Ascending aorta (tissue), 2 donors: ENCODE data around the gene FGG. TPM values are rescaled to one million over a fixed set of nuclear protein-coding genes. Genes with fewer than 3 reads are reported as not detected.

Experiments used
- DNase-seq, 2 donors: peaks; one replicate each; pipeline ENCODE4 v3.0.0-alpha.2; 2019; ENCODE audit warnings: low spot score in 2 of 2
- H3K27ac ChIP-seq, 2 donors: fragments of 200-600 bp; sonication (generic); one replicate each; pipeline ENCODE4 v1.5.1; 2016 to 2017; ENCODE audit warnings: mild to moderate bottlenecking in 1 of 2
- H3K27me3 ChIP-seq: fragments of 200-600 bp; sonication (generic); one replicate; pipeline ENCODE4 v1.5.1; 2017
- H3K36me3 ChIP-seq, 2 donors: fragments of 200-600 bp; sonication (generic); one replicate each; pipeline ENCODE4 v1.5.1; 2016
- H3K4me1 ChIP-seq, 2 donors: fragments of 200-600 bp; sonication (generic); one replicate each; pipeline ENCODE4 v1.5.1; 2016 to 2017; ENCODE audit warnings: mild to moderate bottlenecking in 1 of 2
- H3K4me3 ChIP-seq, 2 donors: fragments of 200-600 bp; sonication (generic); one replicate each; pipeline ENCODE4 v1.5.1; 2016 to 2017; ENCODE audit warnings: mild to moderate bottlenecking in 1 of 2
- H3K9me3 ChIP-seq, 2 donors: fragments of 200-600 bp; sonication (generic); one replicate each; pipeline ENCODE4 v1.5.1; 2016
- CTCF ChIP-seq, 3 experiments: fragments of 200-600 bp in 2 of 3; fragments of 450-650 bp in 1 of 3; sonication (generic) in 2 of 3; IDR thresholded peaks; one replicate each; pipeline ENCODE4 v1.5.1; 2016 to 2019; ENCODE audit warnings: antibody characterized with exemption in 3 of 3, mild to moderate bottlenecking in 1 of 3, moderate library complexity in 1 of 3
- intact Hi-C: fragments of 100-400 bp; cut with DNase I; formaldehyde crosslinking; loops from one replicate; pipeline ENCODE4 v1.15.1; 2023
- total RNA-seq: library from RNA; depleted of rRNA; stranded (reverse); fragments of >200 nt; gene quantifications from one replicate; pipeline ENCODE4 v1.1.0, GENCODE V29; 2016

The FGG gene
- total RNA-seq, 1 donor from 2014 or later: 40.3 TPM

- no peak for TF ChIP-seq CTCF (IDR thresholded peaks at IDR 0.05)
- no peak overlapping the region for H3K4me3 ChIP-seq
- no peaks in the 10 kb centered on the region for H3K27me3 ChIP-seq
- H3K27ac ChIP-seq: no peak overlapping the region
- intact Hi-C loops: no loop called here
- H3K36me3 ChIP-seq: no peaks in the 10 kb centered on the region
- H3K4me1 ChIP-seq: no peaks in the 10 kb centered on the region
- H3K9me3 ChIP-seq: no peaks in the 10 kb centered on the region
- DNase-seq: no peak
These were observed 28.2 kb downstream of the FGG start for GRCh38 chr4:154584259-154584658.

- Histone ChIP-seq H3K27me3 (no peaks in the 10 kb centered on the region), H3K36me3 (no peaks in the 10 kb centered on the region), H3K27ac (no peak overlapping the region), H3K4me3 (no peak overlapping the region), H3K9me3 (no peaks in the 10 kb centered on the region), H3K4me1 (no peaks in the 10 kb centered on the region)
- TF ChIP-seq CTCF (IDR thresholded peaks at IDR 0.05): no peak
- intact Hi-C loops: no loop called here
- DNase-seq: no peak
These were observed 28.8 kb downstream of the FGG start for GRCh38 chr4:154583677-154584076.

- no peak overlapping the region for H3K4me3 ChIP-seq
- TF ChIP-seq CTCF (IDR thresholded peaks at IDR 0.05): no peak
- no peaks in the 10 kb centered on the region for H3K27me3 ChIP-seq
- no peaks in the 10 kb centered on the region for H3K9me3 ChIP-seq
- intact Hi-C loops: no loop called here
- H3K4me1 ChIP-seq: no peaks in the 10 kb centered on the region
- no peaks in the 10 kb centered on the region for H3K36me3 ChIP-seq
- H3K27ac ChIP-seq: no peak overlapping the region
- DNase-seq: no peak
These were observed 29.2 kb downstream of the FGG start for GRCh38 chr4:154583230-154583629.

GRCh38 chr4:154582723-154583122 lies 29.7 kb downstream of the FGG start:
- Histone ChIP-seq H3K9me3 (no peaks in the 10 kb centered on the region), H3K4me3 (no peak overlapping the region), H3K36me3 (no peaks in the 10 kb centered on the region), H3K4me1 (no peaks in the 10 kb centered on the region), H3K27me3 (no peaks in the 10 kb centered on the region), H3K27ac (no peak overlapping the region)
- intact Hi-C loops: no loop called here
- TF ChIP-seq CTCF (IDR thresholded peaks at IDR 0.05): no peak
- no peak for DNase-seq

- intact Hi-C loops: no loop called here
- Histone ChIP-seq H3K27me3 (no peaks in the 10 kb centered on the region), H3K4me1 (no peaks in the 10 kb centered on the region), H3K36me3 (no peaks in the 10 kb centered on the region), H3K27ac (no peak overlapping the region), H3K4me3 (no peak overlapping the region), H3K9me3 (no peaks in the 10 kb centered on the region)
- no peak for DNase-seq
- TF ChIP-seq CTCF (IDR thresholded peaks at IDR 0.05): no peak
These were observed 32.5 kb downstream of the FGG start for GRCh38 chr4:154579927-154580326.

GRCh38 chr4:154578919-154579318 lies 33.5 kb downstream of the FGG start:
- Histone ChIP-seq H3K4me1 (no peaks in the 10 kb centered on the region), H3K27me3 (no peaks in the 10 kb centered on the region), H3K9me3 (no peaks in the 10 kb centered on the region), H3K4me3 (no peak overlapping the region), H3K36me3 (no peaks in the 10 kb centered on the region), H3K27ac (no peak overlapping the region)
- DNase-seq: no peak
- TF ChIP-seq CTCF (IDR thresholded peaks at IDR 0.05): no peak
- intact Hi-C loops: no loop called here
